Fibroblast of lung (primary cell): ENCODE measurements around the gene ABCB11. TPM values are rescaled to one million over a fixed set of nuclear protein-coding genes. Genes with fewer than 3 reads are reported as not detected.
A peak's percentile ranks its signal among the peaks of the same experiment; 100 is the strongest.

Experiments
- DNase-seq, 2 donors: peaks; one replicate each; pipeline versions ENCODE4 v3.0.0 to v3.0.0-alpha.2; 2010; ENCODE audit warnings: low read depth in 2 of 2
- H2AFZ ChIP-seq: 2 replicates; pipeline ENCODE4 v1.5.1; 2012; ENCODE audit warnings: low read length, control low read depth, inconsistent platforms
- H3K27ac ChIP-seq: 2 replicates; pipeline ENCODE4 v1.5.1; 2011; ENCODE audit warnings: low read length, control low read depth; ENCODE audit not compliant: insufficient read depth
- H3K27me3 ChIP-seq: 2 replicates; pipeline ENCODE4 v1.5.1; 2011; ENCODE audit warnings: mild to moderate bottlenecking, low read length; ENCODE audit not compliant: control insufficient read depth, insufficient read depth
- H3K36me3 ChIP-seq: 2 replicates; pipeline ENCODE4 v1.5.1; 2011; ENCODE audit warnings: low read length; ENCODE audit not compliant: control insufficient read depth, insufficient read depth
- H3K4me1 ChIP-seq: 2 replicates; pipeline ENCODE4 v1.5.1; 2011; ENCODE audit warnings: low read length; ENCODE audit not compliant: control insufficient read depth, insufficient read depth; ENCODE audit errors: extremely low read depth
- H3K4me2 ChIP-seq: 2 replicates; pipeline ENCODE4 v1.5.1; 2011; ENCODE audit warnings: low read length, control low read depth; ENCODE audit not compliant: insufficient read depth; ENCODE audit errors: extremely low read depth
- H3K4me3 ChIP-seq, 4 experiments: fragments of 200-600 bp in 1 of 4; sonication (generic) in 1 of 4; replicated peaks in 1 of 4; 2 replicates each; pipeline ENCODE4 v1.5.1; 2011 to 2016; ENCODE audit warnings: low read length in 4 of 4, low read depth in 3 of 4, mild to moderate bottlenecking in 3 of 4, control low read depth in 2 of 4, inconsistent platforms in 1 of 4, mixed read lengths in 1 of 4; ENCODE audit not compliant: insufficient read depth in 1 of 4; ENCODE audit errors: control extremely low read depth in 1 of 4
- H3K79me2 ChIP-seq: 2 replicates; pipeline ENCODE4 v1.5.1; 2012; ENCODE audit warnings: mild to moderate bottlenecking, low read length, inconsistent platforms; ENCODE audit not compliant: control insufficient read depth, insufficient read depth
- H3K9ac ChIP-seq: 2 replicates; pipeline ENCODE4 v1.5.1; 2011; ENCODE audit warnings: mild to moderate bottlenecking, low read length, control low read depth; ENCODE audit not compliant: insufficient read depth
- H3K9me3 ChIP-seq: 2 replicates; pipeline ENCODE4 v1.5.1; 2012; ENCODE audit warnings: low read depth, low read length; ENCODE audit not compliant: control insufficient read depth, insufficient read depth
- H4K20me1 ChIP-seq: 2 replicates; pipeline ENCODE4 v1.5.1; 2011; ENCODE audit warnings: low read length; ENCODE audit not compliant: control insufficient read depth, insufficient read depth; ENCODE audit errors: extremely low read depth
- CTCF ChIP-seq, 2 donors: IDR thresholded peaks in 1 of 2; conservative IDR thresholded peaks in 1 of 2; 1 replicate in 1 of 2; 2 replicates in 1 of 2; pipeline ENCODE4 v1.5.1; 2011 to 2012; ENCODE audit warnings: low read length in 2 of 2, control low read depth in 1 of 2, inconsistent platforms in 1 of 2, low read depth in 1 of 2, mild to moderate bottlenecking in 1 of 2
- EZH2 ChIP-seq: IDR thresholded peaks from 2 replicates; pipeline ENCODE4 v1.5.1; 2012; ENCODE audit warnings: low read length, control low read depth, mild to moderate bottlenecking; ENCODE audit errors: missing control alignments
- polyA plus RNA-seq, 2 donors: library from polyadenylated mRNA; depleted of rRNA in 1 of 2; stranded (reverse) in 1 of 2; unstranded in 1 of 2; fragments of >200 nt; gene quantifications; 2 replicates each; pipeline ENCODE4 v1.2.1, GENCODE V29; 2011 to 2012; ENCODE audit warnings: missing spikeins in 1 of 2
- total RNA-seq: library from RNA; depleted of rRNA; stranded (reverse); fragments of >200 nt; gene quantifications from 2 replicates; pipeline ENCODE4 v1.2.1, GENCODE V29; 2014

ABCB11 gene
- total and polyA plus RNA-seq, 2 donors (not counting 1 experiment from before 2014, with no cell fraction given) = not detected

GRCh38 chr2:168894101-168894500, 137.0 kb downstream of the ABCB11 start:
- Histone ChIP-seq H3K79me2 (peaks cover 10% of the 10 kb centered on the region), H3K4me3 (no peak overlapping the region), H3K9ac (no peak overlapping the region), H3K9me3 (no peaks in the 10 kb centered on the region), H4K20me1 (no peaks in the 10 kb centered on the region), H3K27me3 (no peaks in the 10 kb centered on the region), H2AFZ (no peak overlapping the region), H3K4me2 (no peak overlapping the region), H3K4me1 (peaks cover 4% of the 10 kb centered on the region), H3K27ac (no peak overlapping the region), H3K36me3 (no peaks in the 10 kb centered on the region)
- TF ChIP-seq EZH2 (no peak), CTCF (conservative IDR thresholded peaks at IDR 0.05 in 1 of 2, IDR thresholded peaks at IDR 0.05 in 1 of 2; ENCODE audit: low read depth in 1 of 2, low read length in 2 of 2) (no peak)
- DNase-seq = no peak

GRCh38 chr2:168892327-168892726, 138.8 kb downstream of the ABCB11 start:
- H2AFZ ChIP-seq = no peak overlapping the region
- H3K27ac ChIP-seq = no peak overlapping the region
- H3K4me1 ChIP-seq = peaks cover 4% of the 10 kb centered on the region
- TF ChIP-seq CTCF (conservative IDR thresholded peaks at IDR 0.05 in 1 of 2, IDR thresholded peaks at IDR 0.05 in 1 of 2; ENCODE audit: low read depth in 1 of 2, low read length in 2 of 2) (no peak), EZH2 (no peak)
- H3K9ac ChIP-seq = no peak overlapping the region
- H3K79me2 ChIP-seq = peaks cover 11% of the 10 kb centered on the region
- H3K9me3 ChIP-seq = no peaks in the 10 kb centered on the region
- no peak for DNase-seq
- H3K4me3 ChIP-seq = no peak overlapping the region
- H3K36me3 ChIP-seq = no peaks in the 10 kb centered on the region
- no peaks in the 10 kb centered on the region for H4K20me1 ChIP-seq
- H3K27me3 ChIP-seq = no peaks in the 10 kb centered on the region
- H3K4me2 ChIP-seq = no peak overlapping the region

GRCh38 chr2:168890006-168890782, 140.9 kb downstream of the ABCB11 start, which contains the start of gene SPC25:
Gene SPC25 (minus strand): TSS chr2:168890430. CDS start chr2:168889519, 911 bp downstream.
- no peaks in the 10 kb centered on the region for H4K20me1 ChIP-seq
- H3K36me3 ChIP-seq = no peaks in the 10 kb centered on the region
- H3K9ac ChIP-seq = peak within 1 kb of the TSS; percentile 67
- TF ChIP-seq CTCF (conservative IDR thresholded peaks at IDR 0.05 in 1 of 2, IDR thresholded peaks at IDR 0.05 in 1 of 2; ENCODE audit: low read depth in 1 of 2, low read length in 2 of 2) (no peak), EZH2 (no peak)
- H3K4me3 ChIP-seq = peak within 1 kb of the TSS; percentile 62 to 98 (median 82)
- peaks cover 11% of the 10 kb centered on the region for H3K79me2 ChIP-seq
- H3K4me1 ChIP-seq = peaks cover 4% of the 10 kb centered on the region
- peak within 1 kb of the TSS; percentile 95 for H3K4me2 ChIP-seq
- DNase-seq = peak; percentile 82 to 88
- peak within 1 kb of the TSS; percentile 56 for H3K27ac ChIP-seq
- peak within 1 kb of the TSS; percentile 98 for H2AFZ ChIP-seq
- no peaks in the 10 kb centered on the region for H3K9me3 ChIP-seq
- no peaks in the 10 kb centered on the region for H3K27me3 ChIP-seq
